IMR-90 (cell line): ENCODE measurements around the gene DAP3. TPM values are rescaled to one million over a fixed set of nuclear protein-coding genes. Genes with fewer than 3 reads are reported as not detected.

Experiments used
- ATAC-seq: fragments of 200-7000 bp; cut with Tn5 transposase; 2 replicates; pipeline ENCODE4 v1.9.1; 2020; ENCODE audit warnings: low read depth, mild to moderate bottlenecking, moderate library complexity
- BruUV-seq: library from RNA; stranded (reverse); fragments of 400-500 nt; replicated peaks from 2 replicates; lab custom pipeline; 2021; lab: Mats Ljungman, UMichigan
- CTCF ChIA-PET: fragments of 300-600 bp; formaldehyde crosslinking; extraction: SDS; loops from one replicate; lab custom pipeline; 2021; ENCODE audit warnings: antibody characterized with exemption; lab: Yijun Ruan, JAX
- POLR2A ChIA-PET: fragments of 300-600 bp; sonication (Branson Sonifier 250); formaldehyde crosslinking; loops from one replicate; lab custom pipeline; 2022; ENCODE audit warnings: antibody characterized with exemption; ENCODE audit not compliant: unreplicated experiment; lab: Charles Lee
- DNase-seq: peaks from one replicate; pipeline ENCODE4 v3.0.0; 2013
- H2AFZ ChIP-seq: replicated peaks from 2 replicates; pipeline ENCODE3; 2013; ENCODE audit warnings: low read length, mild to moderate bottlenecking; ENCODE audit not compliant: poor library complexity
- H2AK5ac ChIP-seq: 2 replicates; pipeline ENCODE4 v1.6.1; 2013; ENCODE audit warnings: low read depth, low read length, inconsistent platforms
- H2AK9ac ChIP-seq: replicated peaks from 2 replicates; pipeline ENCODE3; 2013; ENCODE audit warnings: mild to moderate bottlenecking, low read depth, low read length, moderate library complexity; ENCODE audit not compliant: poor library complexity
- H2BK120ac ChIP-seq: 2 replicates; pipeline ENCODE4 v1.6.1; 2013; ENCODE audit warnings: low read depth, low read length, inconsistent platforms
- H2BK15ac ChIP-seq: 3 replicates; pipeline ENCODE4 v1.6.1; 2013; ENCODE audit warnings: low read depth, low read length, inconsistent platforms
- H2BK20ac ChIP-seq: 2 replicates; pipeline ENCODE4 v1.6.1; 2013; ENCODE audit warnings: low read depth, mild to moderate bottlenecking, inconsistent platforms, low read length, moderate library complexity
- H2BK5ac ChIP-seq: 2 replicates; pipeline ENCODE4 v1.6.1; 2013; ENCODE audit warnings: mild to moderate bottlenecking, low read depth, low read length, inconsistent platforms; ENCODE audit not compliant: poor library complexity, severe bottlenecking
- H3K14ac ChIP-seq: replicated peaks from 2 replicates; pipeline ENCODE4 v1.6.1; 2013; ENCODE audit warnings: low read depth, low read length, inconsistent platforms
- H3K18ac ChIP-seq: 2 replicates; pipeline ENCODE4 v1.6.1; 2013; ENCODE audit warnings: low read depth, low read length, control low read depth
- H3K23ac ChIP-seq: 2 replicates; pipeline ENCODE4 v1.6.1; 2013; ENCODE audit warnings: low read depth, low read length, inconsistent platforms
- H3K27ac ChIP-seq: 2 replicates; pipeline ENCODE4 v1.5.1; 2013; ENCODE audit warnings: mild to moderate bottlenecking, control low read depth, low read length; ENCODE audit not compliant: insufficient read depth
- H3K27me3 ChIP-seq: 2 replicates; pipeline ENCODE4 v1.6.1; 2013; ENCODE audit warnings: low read length; ENCODE audit not compliant: control insufficient read depth, insufficient read depth
- H3K36me3 ChIP-seq: 2 replicates; pipeline ENCODE4 v1.6.1; 2013; ENCODE audit warnings: low read length, mixed read lengths; ENCODE audit not compliant: control insufficient read depth, insufficient read depth
- H3K4ac ChIP-seq: 2 replicates; pipeline ENCODE4 v1.6.1; 2013; ENCODE audit warnings: low read depth, low read length, inconsistent platforms
- H3K4me1 ChIP-seq: 2 replicates; pipeline ENCODE4 v1.6.1; 2013; ENCODE audit warnings: low read length, mixed read lengths; ENCODE audit not compliant: control insufficient read depth, insufficient read depth
- H3K4me2 ChIP-seq: 2 replicates; pipeline ENCODE4 v1.6.1; 2013; ENCODE audit warnings: low read depth, mild to moderate bottlenecking, control low read depth, low read length, moderate library complexity
- H3K4me3 ChIP-seq: 2 replicates; pipeline ENCODE4 v1.5.1; 2013; ENCODE audit warnings: low read depth, mild to moderate bottlenecking, control low read depth, low read length, moderate library complexity; ENCODE audit not compliant: insufficient read depth
- H3K56ac ChIP-seq: 2 replicates; pipeline ENCODE4 v1.6.1; 2013; ENCODE audit warnings: low read length, inconsistent platforms; ENCODE audit not compliant: insufficient read depth; ENCODE audit errors: extremely low read depth
- H3K79me1 ChIP-seq, 2 experiments: 2 replicates each; pipeline ENCODE4 v1.6.1; 2013; ENCODE audit warnings: low read length in 2 of 2, inconsistent platforms in 1 of 2, low read depth in 1 of 2
- H3K9ac ChIP-seq: 2 replicates; pipeline ENCODE4 v1.6.1; 2013; ENCODE audit warnings: low read depth, low read length, control low read depth
- H3K9me1 ChIP-seq: 2 replicates; pipeline ENCODE4 v1.6.1; 2013; ENCODE audit warnings: low read length, inconsistent platforms; ENCODE audit not compliant: insufficient read depth
- H3K9me3 ChIP-seq: 2 replicates; pipeline ENCODE4 v1.6.1; 2013; ENCODE audit warnings: low read length; ENCODE audit not compliant: control insufficient read depth, insufficient read depth
- H4K20me1 ChIP-seq: 2 replicates; pipeline ENCODE4 v1.6.1; 2013; ENCODE audit warnings: low read length, inconsistent platforms; ENCODE audit not compliant: insufficient read depth
- H4K5ac ChIP-seq: 2 replicates; pipeline ENCODE4 v1.6.1; 2013; ENCODE audit warnings: mild to moderate bottlenecking, low read depth, low read length, control low read depth
- H4K8ac ChIP-seq, 2 experiments: 2 replicates each; pipeline ENCODE4 v1.6.1; 2013; ENCODE audit warnings: low read depth in 2 of 2, low read length in 2 of 2, control low read depth in 1 of 2, inconsistent platforms in 1 of 2
- H4K91ac ChIP-seq: 2 replicates; pipeline ENCODE4 v1.6.1; 2013; ENCODE audit warnings: low read depth, low read length, inconsistent platforms; ENCODE audit not compliant: insufficient read depth
- BHLHE40 ChIP-seq: fragments of 150-350 bp; IDR thresholded peaks from 2 replicates; pipeline ENCODE4 v1.6.1; 2016; ENCODE audit warnings: mild to moderate bottlenecking, low read depth, low read length
- CEBPB ChIP-seq: IDR thresholded peaks from 2 replicates; pipeline ENCODE4 v1.6.1; 2012; ENCODE audit warnings: low read depth, low read length, improper control_type of control experiment
- CTCF ChIP-seq: conservative IDR thresholded peaks from 2 replicates; pipeline ENCODE4 v1.5.1; 2012; ENCODE audit warnings: mild to moderate bottlenecking, low read depth, low read length, improper control_type of control experiment
- FOS ChIP-seq: fragments of 150-350 bp; IDR thresholded peaks from 2 replicates; pipeline ENCODE4 v1.6.1; 2016; ENCODE audit warnings: low read depth, low read length
- MAFK ChIP-seq: IDR thresholded peaks from 2 replicates; pipeline ENCODE4 v1.6.1; 2012; ENCODE audit warnings: low read depth, low read length, improper control_type of control experiment
- MXI1 ChIP-seq: IDR thresholded peaks from 2 replicates; pipeline ENCODE4 v1.6.1; 2012; ENCODE audit warnings: low read depth, mild to moderate bottlenecking, low read length, moderate library complexity, borderline replicate concordance
- NFE2L2 ChIP-seq: fragments of 150-350 bp; IDR thresholded peaks from 2 replicates; pipeline ENCODE4 v1.6.1; 2016; ENCODE audit warnings: low read depth, mild to moderate bottlenecking, low read length
- POLR2A ChIP-seq: IDR thresholded peaks from 2 replicates; pipeline ENCODE4 v1.6.1; 2012; ENCODE audit warnings: mild to moderate bottlenecking, low read depth, low read length
- RAD21 ChIP-seq: IDR thresholded peaks from 2 replicates; pipeline ENCODE4 v1.6.1; 2012; ENCODE audit warnings: low read length, improper control_type of control experiment
- RFX5 ChIP-seq: IDR thresholded peaks from 2 replicates; pipeline ENCODE4 v1.8.0; 2012; ENCODE audit warnings: low read depth, mild to moderate bottlenecking, low read length, moderate library complexity
- SMC3 ChIP-seq: fragments of 150-350 bp; IDR thresholded peaks from 2 replicates; pipeline ENCODE4 v1.6.1; 2016; ENCODE audit warnings: low read depth, mild to moderate bottlenecking, antibody characterized with exemption, low read length, moderate library complexity
- WGBS, 2 experiments: methylation state at CpG; one replicate each; pipeline versions ENCODE4 v1.1.5 to v1.1.7; 2013; ENCODE audit warnings: missing lambda C conversion rate in 2 of 2; ENCODE audit not compliant: insufficient read length in 1 of 2; ENCODE audit errors: extremely low coverage in 2 of 2; 5-methylcytosine and 5-hydroxymethylcytosine counted together
- dilution Hi-C: fragments of 300-500 bp; cut with HindIII; formaldehyde crosslinking; loops from one replicate; pipeline ENCODE4 v1.14.3; 2018; ENCODE audit warnings: low sequenced_read_pairs; ENCODE audit not compliant: unreplicated experiment
- in situ Hi-C: fragments of 300-500 bp; cut with MboI; formaldehyde crosslinking; loops from 3 replicates; pipeline ENCODE4 v1.14.3; 2019; ENCODE audit warnings: low sequenced_read_pairs, inconsistent platforms, mixed read lengths
- intact Hi-C: fragments of 100-400 bp; cut with micrococcal nuclease; formaldehyde crosslinking; loops from 2 replicates; pipeline ENCODE4 v1.10.0; 2022
- polyA plus RNA-seq, 3 experiments: library from polyadenylated mRNA; depleted of rRNA; stranded (reverse); fragments of >200 nt; gene quantifications; 2 replicates each; pipeline ENCODE4 v1.2.3, GENCODE V29; 2012; ENCODE audit warnings: low replicate concordance in 1 of 3
- total RNA-seq: library from RNA; depleted of rRNA; stranded (reverse); fragments of >200 nt; gene quantifications from 2 replicates; pipeline ENCODE4 v1.2.3, GENCODE V29; 2012

Gene DAP3
- total and polyA plus RNA-seq, 2 of the 4 experiments (the other 2 are of a cell fraction): 48.6 to 126 TPM

- H2BK120ac ChIP-seq: peak overlapping the region; percentile 84
- WGBS, 2 experiments: 70% methylated on average over 4 of the region's 11 CpGs; no CpG with 5 or more reads in 1 of the 2 experiments
- no peaks in the 10 kb centered on the region for H3K27me3 ChIP-seq
- 0 out of 2 replicates have a peak overlapping the region, but pooled peaks have one; percentile 57 for H3K23ac ChIP-seq
- peak overlapping the region; percentile 32; the same call in 1 of the 2 replicates for H3K4me3 ChIP-seq
- H3K56ac ChIP-seq: peak overlapping the region; percentile 73; the same call in 1 of the 2 replicates
- H2AFZ ChIP-seq: peak overlapping the region; percentile 73
- peak overlapping the region; percentile 17; the same call in 1 of the 2 replicates for H2BK20ac ChIP-seq
- TF ChIP-seq RFX5 (no peak), CEBPB (peak; percentile 68), BHLHE40 (no peak), RAD21 (peak; percentile 81), NFE2L2 (no peak), MAFK (peak; percentile 23; the same call in 1 of the 2 replicates), SMC3 (peak; percentile 54), FOS (peak; percentile 62; the same call in 1 of the 2 replicates), MXI1 (0 out of 2 replicates have a peak, but pooled peaks have one; percentile 18), CTCF (peak; percentile 83), POLR2A (0 out of 2 replicates have a peak, but pooled peaks have one; percentile 18)
- H2BK5ac ChIP-seq: peak overlapping the region; percentile 86
- in situ Hi-C loops: no loop called here
- dilution Hi-C loops: no loop called here
- peak overlapping the region; percentile 68; the same call in 1 of the 2 replicates for H2AK5ac ChIP-seq
- ATAC-seq (peak; percentile 92), DNase-seq (peak; percentile 94)
- ChIA-PET CTCF (interaction anchor here (0.5 to 1.1 kb wide), 3 partner anchors 49 to 398 kb away, joined by 3 to 6 read pairs (median 3); no protein-coding TSS in a partner anchor), POLR2A (no interaction called here)
- H2BK15ac ChIP-seq: peak overlapping the region; percentile 51; the same call in 1 of the 3 replicates
- H3K4ac ChIP-seq: peak overlapping the region; percentile 79
- H4K5ac ChIP-seq: peak overlapping the region; percentile 76
- H3K36me3 ChIP-seq: no peaks in the 10 kb centered on the region
- H3K9ac ChIP-seq: peak overlapping the region; percentile 76; the same call in 1 of the 2 replicates
- H2AK9ac ChIP-seq: no peak overlapping the region
- peaks cover 5% of the 10 kb centered on the region; the same call in 1 of the 2 replicates for H3K9me3 ChIP-seq
- peaks cover 0 to 19% of the 10 kb centered on the region in 2 experiments for H3K79me1 ChIP-seq
- peak overlapping the region; percentile 69 for H3K27ac ChIP-seq
- H3K14ac ChIP-seq: peak overlapping the region; percentile 86; the same call in 1 of the 2 replicates
- no TSS peak for BruUV-seq
- 0 out of 2 replicates have a peak, but pooled peaks cover 4% of the 10 kb centered on the region for H3K9me1 ChIP-seq
- peaks cover 8% of the 10 kb centered on the region for H3K4me1 ChIP-seq
- H3K18ac ChIP-seq: peak overlapping the region; percentile 25; the same call in 1 of the 2 replicates
- peak overlapping the region; percentile 80 to 92 for H4K8ac ChIP-seq
- H4K91ac ChIP-seq: peak overlapping the region; percentile 84
- H3K4me2 ChIP-seq: peak overlapping the region; percentile 78
- intact Hi-C loops: loop anchor here (1.0 to 5.0 kb wide), 5 partner anchors 41 to 472 kb away; partner anchors contain the start of genes HCN3 and RUSC1
- H4K20me1 ChIP-seq: no peaks in the 10 kb centered on the region
These were observed 40.4 kb upstream of the DAP3 start for GRCh38 chr1:155648207-155649147.
